GM12878 (cell line): ENCODE measurements around the gene MCFD2. TPM values are rescaled to one million over a fixed set of nuclear protein-coding genes. Genes with fewer than 3 reads are reported as not detected.

Experiments used
- ATAC-seq: fragments of 200-7000 bp; cut with Tn5 transposase; 3 replicates; pipeline ENCODE4 v1.9.1; 2020; ENCODE audit warnings: mild to moderate bottlenecking, moderate library complexity
- BruUV-seq: library from RNA; stranded (reverse); fragments of 400-500 nt; replicated peaks from 2 replicates; lab custom pipeline; 2021; lab: Mats Ljungman, UMichigan
- CTCF ChIA-PET: fragments of 300-600 bp; sonication (Branson Sonifier 250); formaldehyde crosslinking; extraction: SDS; loops from one replicate; lab custom pipeline; 2021; ENCODE audit warnings: inconsistent platforms; lab: Yijun Ruan, JAX
- POLR2A ChIA-PET: fragments of 350-600 bp; formaldehyde crosslinking; extraction: SDS; loops from one replicate; lab custom pipeline; 2021; ENCODE audit warnings: inconsistent platforms; lab: Charles Lee
- RAD21 ChIA-PET: fragments of 300-600 bp; sonication (Branson Sonifier 250); formaldehyde crosslinking; loops from one replicate; lab custom pipeline; 2023; ENCODE audit warnings: antibody characterized with exemption; ENCODE audit not compliant: unreplicated experiment; lab: Charles Lee
- SMC1A ChIA-PET: fragments of 300-600 bp; sonication (Branson Sonifier 250); formaldehyde crosslinking; loops from one replicate; lab custom pipeline; 2023; ENCODE audit not compliant: unreplicated experiment, uncharacterized antibody; lab: Charles Lee
- DNase-seq: peaks from one replicate; pipeline ENCODE4 v3.0.0-alpha.2; 2011; ENCODE audit warnings: low read depth, low spot score
- FAIRE-seq: peaks from 3 replicates; lab custom pipeline; 2011; peaks lifted over from hg19 to GRCh38; lab: Jason Lieb, UNC
- H2AFZ ChIP-seq: 2 replicates; pipeline ENCODE4 v1.6.0; 2011; ENCODE audit warnings: low read depth, low read length, control low read depth; ENCODE audit not compliant: control insufficient read depth
- H3K27ac ChIP-seq: 2 replicates; pipeline ENCODE4 v1.5.1; 2011; ENCODE audit warnings: control low read depth; ENCODE audit not compliant: control insufficient read depth, insufficient read depth
- H3K27me3 ChIP-seq, 2 experiments: replicated peaks in 1 of 2; 2 replicates each; pipeline versions ENCODE4 v1.6.0 to v1.6.1; 2011; ENCODE audit warnings: low read length in 1 of 2; ENCODE audit not compliant: control insufficient read depth in 2 of 2, insufficient read depth in 2 of 2
- H3K36me3 ChIP-seq, 2 experiments: 2 replicates each; pipeline ENCODE4 v1.5.1; 2011; ENCODE audit warnings: low read length in 1 of 2; ENCODE audit not compliant: control insufficient read depth in 2 of 2, insufficient read depth in 2 of 2
- H3K4me1 ChIP-seq: 2 replicates; pipeline ENCODE4 v1.6.1; 2011; ENCODE audit warnings: mild to moderate bottlenecking, low read length, moderate library complexity, mixed read lengths; ENCODE audit not compliant: control insufficient read depth, insufficient read depth
- H3K4me2 ChIP-seq: 2 replicates; pipeline ENCODE4 v1.6.0; 2011; ENCODE audit warnings: control low read depth; ENCODE audit not compliant: control insufficient read depth, insufficient read depth
- H3K4me3 ChIP-seq: fragments of 200-600 bp; sonication (generic); 2 replicates; pipeline ENCODE4 v1.5.1; 2016
- H3K79me2 ChIP-seq: 2 replicates; pipeline ENCODE4 v1.6.0; 2011; ENCODE audit warnings: low read length; ENCODE audit not compliant: control insufficient read depth, insufficient read depth
- H3K9ac ChIP-seq: 2 replicates; pipeline ENCODE4 v1.8.0; 2011; ENCODE audit warnings: low read length, control low read depth, mixed read lengths; ENCODE audit not compliant: control insufficient read depth, insufficient read depth
- H3K9me3 ChIP-seq: replicated peaks from 3 replicates; pipeline ENCODE4 v1.5.1; 2011; ENCODE audit warnings: mild to moderate bottlenecking, low read length; ENCODE audit not compliant: control insufficient read depth, insufficient read depth
- H4K20me1 ChIP-seq: 2 replicates; pipeline ENCODE4 v1.6.0; 2011; ENCODE audit not compliant: control insufficient read depth, insufficient read depth
- ASH2L ChIP-seq: fragments of 300-600, 200-600 bp; sonication (generic); IDR thresholded peaks from 2 replicates; pipeline ENCODE4 v1.6.1; 2017; ENCODE audit warnings: low read depth, mild to moderate bottlenecking, borderline replicate concordance
- BACH1 ChIP-seq: fragments of 450-650 bp; IDR thresholded peaks from 2 replicates; pipeline ENCODE4 v1.6.1; 2017; ENCODE audit warnings: mild to moderate bottlenecking, borderline replicate concordance
- BRCA1 ChIP-seq: IDR thresholded peaks from 2 replicates; pipeline ENCODE4 v1.6.1; 2011; ENCODE audit warnings: low read depth, low read length, improper control_type of control experiment
- CHD2 ChIP-seq: IDR thresholded peaks from 2 replicates; pipeline ENCODE4 v1.6.1; 2011; ENCODE audit warnings: low read depth, low read length, improper control_type of control experiment, borderline replicate concordance
- EED ChIP-seq: sonication (generic); IDR thresholded peaks from 2 replicates; pipeline ENCODE4 v1.6.1; 2016; ENCODE audit warnings: antibody characterized with exemption, low read depth
- ESRRA ChIP-seq: IDR thresholded peaks from 2 replicates; pipeline ENCODE4 v1.6.1; 2012; ENCODE audit warnings: mild to moderate bottlenecking, low read length, improper control_type of control experiment
- FOXM1 ChIP-seq: IDR thresholded peaks from 2 replicates; pipeline ENCODE4 v1.6.1; 2012; ENCODE audit warnings: low read depth, mild to moderate bottlenecking, inconsistent platforms, low read length, moderate library complexity
- GABPA ChIP-seq: IDR thresholded peaks from 2 replicates; pipeline ENCODE4 v1.6.1; 2014; ENCODE audit warnings: antibody characterized with exemption, low read depth, mild to moderate bottlenecking, inconsistent platforms
- HDAC6 ChIP-seq: fragments of 200-600 bp; sonication (generic); IDR thresholded peaks from one replicate; pipeline ENCODE4 v1.8.0; 2017; ENCODE audit warnings: antibody characterized with exemption; ENCODE audit not compliant: unreplicated experiment
- PBX3 ChIP-seq: IDR thresholded peaks from 2 replicates; pipeline ENCODE4 v1.6.1; 2011; ENCODE audit warnings: mild to moderate bottlenecking, low read depth, low read length, moderate library complexity; ENCODE audit not compliant: insufficient replicate concordance
- REST ChIP-seq: IDR thresholded peaks from 2 replicates; pipeline ENCODE4 v1.6.1; 2012; ENCODE audit warnings: mild to moderate bottlenecking, low read depth, low read length
- RUNX3 ChIP-seq: IDR thresholded peaks from 2 replicates; pipeline ENCODE4 v1.6.1; 2012; ENCODE audit warnings: low read length, inconsistent platforms
- SIX5 ChIP-seq: IDR thresholded peaks from 2 replicates; pipeline ENCODE4 v1.6.1; 2011; ENCODE audit warnings: mild to moderate bottlenecking, low read depth, low read length, moderate library complexity; ENCODE audit not compliant: severe bottlenecking
- ZBED1 ChIP-seq: IDR thresholded peaks from 2 replicates; pipeline ENCODE4 v1.6.1; 2016; ENCODE audit warnings: borderline replicate concordance
- WGBS: methylation state at CpG from one replicate; pipeline ENCODE4 v1.1.6; 2016; ENCODE audit warnings: low lambda C conversion rate; ENCODE audit not compliant: insufficient replicate concordance, insufficient coverage; ENCODE audit errors: missing lambda C conversion rate; 5-methylcytosine and 5-hydroxymethylcytosine counted together
- in situ Hi-C: fragments of 300-500 bp; cut with MboI; formaldehyde crosslinking; loops from 9 replicates; pipeline ENCODE4 v1.14.3; 2018; ENCODE audit warnings: mixed read lengths
- intact Hi-C: fragments of 100-400 bp; cut with micrococcal nuclease; formaldehyde crosslinking; loops from one replicate; pipeline ENCODE4 v1.14.2; 2022; ENCODE audit not compliant: unreplicated experiment
- polyA plus RNA-seq, 11 experiments: library from polyadenylated mRNA; depleted of rRNA in 4 of 11; unstranded in 6 of 11; stranded (reverse) in 5 of 11; fragments of >200 nt; fragmentation: Nextera tagmentation in 4 of 11; fragmentation: Illumina TruSeq in 1 of 11; extraction: Ambion mirVana in 4 of 11; extraction: Trizol in 1 of 11; gene quantifications; 1 replicate in 1 of 11; 2 replicates in 10 of 11; pipeline versions ENCODE4 v1.2.1 to v1.2.3, GENCODE V29; 2011 to 2016; ENCODE audit warnings: inconsistent platforms in 2 of 11, missing spikeins in 2 of 11, low read depth in 1 of 11
- total RNA-seq, 4 experiments: library from RNA; depleted of rRNA in 3 of 4; stranded (reverse); fragments of >200 nt in 3 of 4; fragmentation: Illumina TruSeq in 1 of 4; extraction: Trizol in 1 of 4; gene quantifications; 2 replicates each; pipeline versions ENCODE4 v1.2.1 to v1.2.3, GENCODE V29; 2013 to 2021

The MCFD2 gene
- total and polyA plus RNA-seq, 10 of the 15 experiments (the other 5 are each of a cell fraction or from before 2014, with no cell fraction given): 35.0 to 57.3 (median 40.3) TPM

GRCh38 chr2:46964835-46965560, 49.4 kb upstream of the MCFD2 start:
- intact Hi-C loops (no loop called here), in situ Hi-C loops (no loop called here)
- RAD21 ChIA-PET: no interaction called here
- DNase-seq: no peak
- Histone ChIP-seq H4K20me1 (no peaks in the 10 kb centered on the region), H3K36me3 (peaks cover 6 to 25% of the 10 kb centered on the region in 2 experiments), H3K4me2 (no peak overlapping the region), H3K79me2 (no peaks in the 10 kb centered on the region; the same call in 1 of the 2 replicates), H3K4me3 (no peak overlapping the region), H3K9me3 (no peaks in the 10 kb centered on the region), H3K9ac (no peak overlapping the region), H2AFZ (no peak overlapping the region), H3K27me3 (no peaks in the 10 kb centered on the region), H3K27ac (no peak overlapping the region), H3K4me1 (peaks cover 4% of the 10 kb centered on the region)
- WGBS: 87% methylated on average over 12 of the region's 12 CpGs
- no peak for FAIRE-seq
- CTCF ChIA-PET: interaction anchor here (1.6 kb wide), 1 partner anchor 46 kb away, joined by 4 read pairs; no protein-coding TSS in a partner anchor
- POLR2A ChIA-PET: interaction anchor here (0.6 kb wide), 1 partner anchor 41 kb away, joined by 3 read pairs; no protein-coding TSS in a partner anchor
- no peak for ATAC-seq
- SMC1A ChIA-PET: no interaction called here
- no TSS peak for BruUV-seq
- no peak for TF ChIP-seq ZBED1
- TF ChIP-seq BRCA1: no peak
- no peak for TF ChIP-seq REST
- no peak for TF ChIP-seq BACH1
- no peak for TF ChIP-seq EED
- no peak for TF ChIP-seq RUNX3
- TF ChIP-seq HDAC6: no peak
- no peak for TF ChIP-seq PBX3
- no peak for TF ChIP-seq FOXM1
- no peak for TF ChIP-seq SIX5
- no peak for TF ChIP-seq ESRRA
- no peak for TF ChIP-seq GABPA
- TF ChIP-seq ASH2L: no peak
- no peak for TF ChIP-seq CHD2
